Measurements from ENCODE around the gene SIN3B.

Gene SIN3B

DNA sequence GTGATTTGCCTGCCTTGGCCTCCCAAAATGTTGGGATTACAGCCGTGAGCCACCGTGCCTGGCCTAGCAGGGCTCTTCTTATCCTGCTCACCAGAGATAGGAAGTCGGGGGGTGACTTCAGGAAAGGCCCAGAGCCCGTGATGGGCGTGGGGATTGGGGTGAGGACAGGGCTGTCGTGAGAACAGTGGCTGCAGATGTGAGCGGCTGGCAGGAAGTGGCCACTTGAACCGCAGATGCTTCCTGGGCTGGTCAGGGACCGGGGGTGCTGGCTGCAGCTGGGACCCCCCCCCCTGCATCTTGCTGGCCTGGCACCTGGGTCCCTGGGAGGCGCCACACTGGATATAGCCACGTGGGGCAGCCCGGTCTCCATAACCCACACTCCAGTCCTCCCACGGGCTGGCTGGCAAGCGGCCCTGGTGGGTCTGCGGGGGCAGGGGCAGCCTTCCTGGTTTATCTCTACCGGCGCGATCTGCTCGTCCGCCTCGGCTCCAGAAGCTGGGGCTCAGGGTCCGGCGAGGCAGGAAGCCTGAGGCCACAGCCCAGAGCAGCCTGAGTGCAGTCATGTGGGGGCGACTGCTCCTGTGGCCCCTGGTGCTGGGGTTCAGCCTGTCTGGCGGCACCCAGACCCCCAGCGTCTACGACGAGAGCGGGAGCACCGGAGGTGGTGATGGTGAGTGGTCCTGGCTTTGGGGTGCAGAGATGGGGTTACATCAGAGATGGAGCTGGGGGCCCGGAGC, 59.6 kb downstream of the SIN3B start, which contains the start of gene F2RL3:
Gene F2RL3 (plus strand): TSS at position 371 of the 737 bp plus-strand sequence. CDS start 191 bp downstream, at position 562.
- no peak within 1 kb of the TSS for H3K4me3 Mint-ChIP-seq

GRCh38 chr19:16889366-16889882, 60.2 kb downstream of the SIN3B start:
- H3K27ac Mint-ChIP-seq: no peak overlapping the region
- H3K9me3 Mint-ChIP-seq: no peaks in the 10 kb centered on the region
- no peak overlapping the region for H3K4me3 Mint-ChIP-seq
- H3K27me3 Mint-ChIP-seq: peaks cover 5% of the 10 kb centered on the region
- peaks cover 3% of the 10 kb centered on the region for H3K4me1 Mint-ChIP-seq
- no peaks in the 10 kb centered on the region for H3K36me3 Mint-ChIP-seq

More for the DNA sequence above, 59.6 kb downstream of the SIN3B start, which contains the start of gene F2RL3:
- H3K4me1 Mint-ChIP-seq: peaks cover 3% of the 10 kb centered on the region
- no peaks in the 10 kb centered on the region for H3K36me3 Mint-ChIP-seq
- no peaks in the 10 kb centered on the region for H3K9me3 Mint-ChIP-seq
- H3K27me3 Mint-ChIP-seq: peaks cover 5% of the 10 kb centered on the region
- no peak within 1 kb of the TSS for H3K27ac Mint-ChIP-seq

- Mint-ChIP-seq H3K4me3 (no peak overlapping the region), H3K27ac (no peak overlapping the region), H3K4me1 (peaks cover 3% of the 10 kb centered on the region), H3K36me3 (no peaks in the 10 kb centered on the region), H3K27me3 (peaks cover 7% of the 10 kb centered on the region), H3K9me3 (no peaks in the 10 kb centered on the region)
Measured at GRCh38 chr19:16889883-16890460, 60.8 kb downstream of the SIN3B start.

DNA sequence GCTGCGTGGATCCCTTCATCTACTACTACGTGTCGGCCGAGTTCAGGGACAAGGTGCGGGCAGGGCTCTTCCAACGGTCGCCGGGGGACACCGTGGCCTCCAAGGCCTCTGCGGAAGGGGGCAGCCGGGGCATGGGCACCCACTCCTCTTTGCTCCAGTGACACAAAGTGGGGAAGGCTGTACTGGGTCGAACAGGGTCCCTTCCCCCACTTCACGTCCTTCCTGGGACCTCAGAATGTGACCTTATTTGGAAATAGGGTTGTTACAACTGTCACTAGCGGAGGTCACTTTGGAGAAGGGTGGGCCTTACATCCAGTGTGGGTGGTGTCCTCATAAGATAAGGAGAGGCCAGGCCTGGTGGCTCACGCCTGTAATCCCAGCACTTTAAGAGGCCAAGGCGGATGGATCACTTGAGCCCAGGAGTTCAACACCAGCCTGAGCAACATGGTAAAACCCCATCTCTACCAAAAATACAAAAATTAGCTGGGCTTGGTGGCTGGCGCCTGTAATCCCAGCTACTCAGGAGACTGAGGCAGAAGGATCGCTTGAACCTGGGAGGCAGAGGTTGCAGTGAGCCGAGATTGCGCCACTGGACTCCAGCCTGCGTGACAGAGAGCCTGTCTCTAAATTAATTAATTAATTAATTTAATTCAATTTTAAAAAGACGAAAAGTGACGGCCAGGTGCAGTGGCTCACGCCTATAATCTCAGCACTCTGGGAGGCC, 61.4 kb downstream of the SIN3B start:
- H3K4me3 Mint-ChIP-seq: no peak overlapping the region
- peaks cover 10% of the 10 kb centered on the region for H3K27me3 Mint-ChIP-seq
- H3K4me1 Mint-ChIP-seq: peaks cover 3% of the 10 kb centered on the region
- no peaks in the 10 kb centered on the region for H3K36me3 Mint-ChIP-seq
- no peaks in the 10 kb centered on the region for H3K9me3 Mint-ChIP-seq
- H3K27ac Mint-ChIP-seq: no peak overlapping the region

GRCh38 chr19:16891696-16892382, 62.6 kb downstream of the SIN3B start:
- Mint-ChIP-seq H3K4me1 (peaks cover 3% of the 10 kb centered on the region), H3K27ac (no peak overlapping the region), H3K9me3 (no peaks in the 10 kb centered on the region), H3K36me3 (no peaks in the 10 kb centered on the region), H3K27me3 (peaks cover 10% of the 10 kb centered on the region), H3K4me3 (no peak overlapping the region)

DNA sequence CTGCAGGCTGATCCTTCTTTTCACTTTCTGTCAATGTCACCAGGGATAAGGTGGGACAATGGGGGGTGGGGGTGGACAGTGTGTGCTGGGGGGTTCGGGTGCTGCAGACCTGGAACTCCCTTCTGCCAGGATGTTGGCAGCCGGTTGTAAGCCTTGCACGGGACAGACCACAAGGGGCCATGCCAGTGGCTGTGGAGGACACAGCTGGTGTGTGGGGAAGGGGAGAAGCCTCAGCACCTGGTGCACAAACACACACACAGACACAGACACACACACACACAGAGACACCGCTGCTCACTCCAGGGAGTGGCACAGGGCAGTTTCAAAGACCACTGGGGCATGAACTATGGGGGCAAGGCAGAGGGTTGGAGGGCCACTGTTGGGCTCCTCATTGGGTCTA, 63.2 kb downstream of the SIN3B start:
- no peaks in the 10 kb centered on the region for H3K36me3 Mint-ChIP-seq
- H3K9me3 Mint-ChIP-seq: no peaks in the 10 kb centered on the region
- no peak overlapping the region for H3K27ac Mint-ChIP-seq
- H3K27me3 Mint-ChIP-seq: peaks cover 10% of the 10 kb centered on the region
- no peak overlapping the region for H3K4me3 Mint-ChIP-seq
- peaks cover 3% of the 10 kb centered on the region for H3K4me1 Mint-ChIP-seq

DNA sequence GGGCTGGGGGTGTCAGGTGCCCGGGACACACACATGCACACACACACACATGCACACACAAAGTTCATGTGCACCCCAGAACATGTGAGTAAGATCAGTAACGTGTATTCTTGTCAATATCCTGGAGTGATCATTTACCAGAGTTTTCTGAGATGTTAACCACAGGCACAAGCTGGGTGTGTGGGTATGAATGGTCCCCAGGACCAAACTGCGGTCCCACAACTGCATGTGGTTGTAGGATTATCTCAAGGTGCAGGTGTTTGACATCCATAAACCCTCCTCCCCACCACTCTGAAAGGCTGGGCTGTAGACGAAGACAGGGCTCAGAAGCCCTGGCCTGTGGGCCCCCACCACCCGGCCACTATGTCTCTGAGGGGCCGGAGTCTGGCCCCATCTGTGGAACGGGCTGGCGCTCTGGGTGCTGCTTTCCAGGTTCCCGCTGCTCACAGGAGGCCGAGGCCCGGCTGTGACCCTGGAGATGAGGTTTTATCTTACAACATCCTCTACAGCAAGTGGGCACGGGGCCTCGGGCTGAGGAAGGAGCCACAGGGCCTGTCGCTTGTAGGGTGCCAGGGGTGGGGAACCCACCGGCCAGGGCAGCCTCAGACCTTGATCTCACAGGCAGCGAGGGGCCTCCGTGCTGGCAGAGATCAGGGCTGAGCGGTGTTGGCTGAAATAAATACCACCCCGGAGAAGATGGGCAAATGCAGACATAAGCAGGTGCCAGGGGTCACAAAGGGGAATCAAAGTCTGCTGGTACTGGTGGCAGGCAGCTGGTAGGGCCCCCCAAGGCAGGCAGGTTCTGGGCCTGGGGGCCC, 63.9 kb downstream of the SIN3B start:
- Mint-ChIP-seq H3K4me3 (no peak overlapping the region), H3K27ac (no peak overlapping the region), H3K27me3 (peaks cover 10% of the 10 kb centered on the region)

DNA sequence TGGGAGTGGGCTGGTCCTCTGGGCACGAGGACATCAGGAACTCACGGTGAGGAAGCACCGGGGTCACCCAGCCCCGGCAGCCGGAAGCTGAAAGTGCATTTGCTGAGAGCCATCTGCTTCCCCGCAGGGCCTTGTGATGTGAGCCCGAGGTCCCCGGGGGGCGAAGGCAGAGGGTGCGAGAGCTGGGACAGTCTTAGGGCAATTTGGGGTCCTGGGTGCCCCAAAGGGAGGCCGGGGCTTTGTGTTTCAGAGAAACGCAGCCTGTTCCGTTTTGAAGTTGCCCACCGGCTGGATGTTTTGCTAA, 64.4 kb downstream of the SIN3B start:
- peaks cover 12% of the 10 kb centered on the region for H3K27me3 Mint-ChIP-seq
- no peaks in the 10 kb centered on the region for H3K9me3 Mint-ChIP-seq
- H3K27ac Mint-ChIP-seq: no peak overlapping the region
- H3K4me3 Mint-ChIP-seq: no peak overlapping the region
- H3K4me1 Mint-ChIP-seq: peaks cover 5% of the 10 kb centered on the region
- no peaks in the 10 kb centered on the region for H3K36me3 Mint-ChIP-seq

More for the DNA sequence above, 63.9 kb downstream of the SIN3B start:
- Mint-ChIP-seq H3K36me3 (no peaks in the 10 kb centered on the region), H3K9me3 (no peaks in the 10 kb centered on the region), H3K4me1 (peaks cover 3% of the 10 kb centered on the region)

- Mint-ChIP-seq H3K27ac (no peak overlapping the region), H3K4me3 (no peak overlapping the region), H3K27me3 (peaks cover 12% of the 10 kb centered on the region), H3K4me1 (peaks cover 10% of the 10 kb centered on the region), H3K9me3 (no peaks in the 10 kb centered on the region), H3K36me3 (no peaks in the 10 kb centered on the region)
Measured at GRCh38 chr19:16894080-16894479, 64.9 kb downstream of the SIN3B start.

DNA sequence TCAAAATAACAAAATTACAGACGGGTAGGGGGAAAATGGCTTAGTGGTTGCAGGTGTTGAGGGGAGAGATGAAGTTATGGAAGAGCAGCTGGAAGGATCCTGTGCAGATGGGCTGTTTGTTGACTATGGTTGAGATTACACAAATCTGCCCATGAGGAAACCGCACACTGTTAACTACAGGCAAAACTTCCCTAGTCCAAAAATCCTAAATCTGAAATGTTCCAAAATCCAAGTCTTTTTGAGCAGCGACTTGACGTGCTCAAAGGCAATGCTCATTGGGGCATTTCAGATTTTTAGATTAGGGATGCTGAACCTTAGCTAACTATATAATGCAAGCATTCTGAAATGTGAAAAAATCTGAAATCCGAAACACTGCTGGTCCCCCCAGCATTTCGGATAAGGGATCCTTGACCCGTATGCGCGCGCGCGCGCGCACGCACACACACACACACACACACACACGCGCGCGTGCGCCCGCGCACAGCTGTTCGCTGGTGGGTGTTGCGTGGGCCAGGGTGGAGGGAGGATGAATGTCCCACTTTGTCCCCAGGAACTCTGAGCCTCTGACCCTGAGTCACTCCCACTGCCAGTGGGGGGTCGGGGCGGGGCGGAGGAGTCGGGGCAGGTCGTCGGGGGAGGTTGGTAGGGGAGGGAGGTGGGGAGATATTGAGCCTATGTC, 66.4 kb downstream of the SIN3B start:
- no peaks in the 10 kb centered on the region for H3K9me3 Mint-ChIP-seq
- peaks cover 17% of the 10 kb centered on the region for H3K4me1 Mint-ChIP-seq
- no peak overlapping the region for H3K27ac Mint-ChIP-seq
- H3K27me3 Mint-ChIP-seq: peaks cover 12% of the 10 kb centered on the region
- H3K4me3 Mint-ChIP-seq: peak overlapping the region; percentile 32
- no peaks in the 10 kb centered on the region for H3K36me3 Mint-ChIP-seq

DNA sequence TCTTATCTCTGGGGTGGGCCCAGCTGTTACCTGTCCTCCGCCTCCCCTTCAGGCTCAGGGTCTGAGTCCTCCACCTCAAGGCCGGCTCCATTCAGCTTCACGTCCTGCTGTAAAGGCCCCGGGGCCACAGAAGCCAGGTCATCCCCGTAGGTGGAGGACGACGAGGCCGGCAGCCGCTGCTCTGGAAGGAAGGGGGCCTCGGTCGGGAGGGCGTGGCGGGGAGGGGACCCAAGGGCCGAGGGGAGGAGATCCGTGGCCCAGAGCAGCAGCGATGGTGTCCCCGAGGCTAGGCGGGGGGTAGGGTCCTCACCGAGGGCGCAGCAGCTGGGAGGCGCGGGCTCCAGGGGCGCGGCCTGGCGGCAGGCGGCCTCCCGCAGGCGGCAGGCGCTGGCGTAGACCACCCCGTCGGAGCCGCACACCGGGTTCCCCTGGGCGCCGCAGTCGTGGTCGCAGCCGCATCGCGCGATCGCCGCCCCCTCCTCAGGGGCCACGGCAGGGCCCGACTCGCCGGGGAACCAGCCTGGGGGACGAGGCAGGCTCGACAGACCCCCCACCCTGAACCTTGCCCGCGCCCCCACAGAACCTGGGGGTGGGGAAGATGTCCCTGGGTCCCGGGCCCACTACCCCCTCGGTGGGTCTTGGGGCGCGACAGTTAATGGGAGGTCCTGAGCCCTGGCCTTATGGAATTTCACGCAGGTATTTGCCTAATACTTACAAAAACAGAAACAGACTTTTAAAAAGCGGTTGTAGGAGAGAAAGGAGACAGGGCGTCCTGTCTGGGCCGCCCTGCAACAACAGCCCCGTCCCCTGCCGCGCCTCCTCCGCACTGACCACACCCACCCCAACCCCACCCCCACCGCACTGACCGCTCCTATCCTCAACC, 67.2 kb downstream of the SIN3B start:
- Mint-ChIP-seq H3K27me3 (peaks cover 12% of the 10 kb centered on the region), H3K4me1 (peaks cover 17% of the 10 kb centered on the region), H3K4me3 (peak overlapping the region; percentile 57), H3K27ac (no peak overlapping the region), H3K9me3 (no peaks in the 10 kb centered on the region), H3K36me3 (no peaks in the 10 kb centered on the region)

- peaks cover 17% of the 10 kb centered on the region for H3K4me1 Mint-ChIP-seq
- no peak overlapping the region for H3K27ac Mint-ChIP-seq
- H3K9me3 Mint-ChIP-seq: no peaks in the 10 kb centered on the region
- peak overlapping the region; percentile 23 for H3K4me3 Mint-ChIP-seq
- H3K36me3 Mint-ChIP-seq: no peaks in the 10 kb centered on the region
- H3K27me3 Mint-ChIP-seq: peaks cover 12% of the 10 kb centered on the region
Measured at GRCh38 chr19:16897029-16897855, 68.0 kb downstream of the SIN3B start.

GRCh38 chr19:16897856-16898161, 68.6 kb downstream of the SIN3B start:
- Mint-ChIP-seq H3K4me3 (peak overlapping the region; percentile 62), H3K4me1 (peaks cover 17% of the 10 kb centered on the region), H3K27me3 (peaks cover 10% of the 10 kb centered on the region), H3K36me3 (no peaks in the 10 kb centered on the region), H3K27ac (no peak overlapping the region), H3K9me3 (no peaks in the 10 kb centered on the region)

Data from activated naive CD4-positive, alpha-beta T cell treated with anti-CD3 and anti-CD28 coated beads, Interleukin-2, amount 50 U/mL, for 24 hours (primary cell).